ENCODE measurements around the gene PSMB3. TPM values are rescaled to one million over a fixed set of nuclear protein-coding genes. Genes with fewer than 3 reads are reported as not detected.

The PSMB3 gene
- total RNA-seq, 1 donor from 2014 or later, result 84.8 TPM

DNA sequence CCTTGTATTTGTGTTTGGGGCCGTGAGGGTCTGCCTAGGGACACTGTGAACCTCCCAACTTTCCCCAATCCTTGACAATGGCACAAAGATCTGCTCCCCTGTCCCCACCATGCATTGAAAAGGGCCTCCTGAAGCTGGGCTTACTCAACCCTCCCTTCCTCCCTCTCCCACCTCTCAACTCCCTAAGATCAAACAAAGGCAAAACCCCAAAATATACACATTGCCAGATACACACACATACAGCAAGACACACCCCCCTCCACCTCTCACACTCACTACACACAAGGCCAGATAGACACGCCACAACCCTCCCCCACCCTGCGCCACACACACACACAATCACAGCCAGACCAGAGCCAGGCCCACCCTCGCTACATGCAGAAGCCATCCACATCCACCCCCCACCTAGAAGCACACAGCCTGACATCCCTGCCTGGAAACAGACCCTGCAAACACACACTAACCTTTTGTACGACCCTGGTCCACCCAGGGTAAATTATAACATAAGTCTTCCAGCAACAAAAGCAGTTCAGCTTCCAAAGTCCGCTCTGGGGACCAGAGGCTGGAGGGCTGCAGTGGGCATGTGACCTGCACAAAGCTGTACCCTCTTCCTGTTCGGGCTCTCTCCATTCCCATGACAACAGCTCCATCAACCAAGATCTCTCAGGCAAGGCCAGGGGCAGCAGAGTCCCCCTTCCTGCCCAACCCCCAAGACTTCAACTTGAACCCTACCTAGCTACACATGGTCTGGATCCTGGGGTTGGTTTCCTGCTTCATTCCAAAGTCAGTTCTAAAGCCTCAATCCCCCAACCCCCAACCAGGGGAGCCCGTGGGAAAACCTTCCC is 6.3 kb upstream of the PSMB3 start:
- ATAC-seq (no peak), DNase-seq (ENCODE audit: low spot score) (no peak)
- intact Hi-C loops (cut with DNase I), result no loop called here

DNA sequence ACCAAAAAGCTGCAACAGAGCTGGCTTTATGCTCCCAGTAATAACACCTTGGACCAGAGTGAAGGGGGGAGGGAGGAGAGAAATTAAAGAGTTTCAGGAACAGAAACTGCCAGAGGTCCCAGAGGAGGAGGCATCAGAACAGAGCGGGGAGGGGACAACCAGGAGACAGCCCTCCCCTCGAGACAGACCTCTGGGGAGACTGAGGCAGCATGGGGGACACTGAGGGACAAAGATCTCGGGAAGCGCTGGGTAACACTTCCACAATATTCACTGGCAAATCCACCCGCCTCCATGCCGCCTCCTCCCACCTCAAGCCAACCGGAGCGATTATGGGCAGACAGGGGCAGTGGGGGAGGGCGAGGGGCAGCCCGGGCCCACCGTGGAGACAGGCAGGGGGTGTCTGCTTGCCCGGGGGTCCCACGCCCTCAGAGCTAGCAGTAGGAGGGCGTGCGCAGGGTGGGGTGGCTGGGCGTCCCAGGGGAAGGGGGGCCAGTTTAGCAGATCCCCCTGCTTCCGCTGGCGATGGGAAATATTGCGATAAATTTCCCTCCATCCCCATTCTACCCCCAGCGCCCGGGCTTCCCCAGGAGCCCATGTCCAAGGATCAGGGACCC is 5.6 kb upstream of the PSMB3 start:
- intact Hi-C loops (cut with DNase I), result no loop called here
- ATAC-seq (no peak), DNase-seq (ENCODE audit: low spot score) (no peak)

DNA sequence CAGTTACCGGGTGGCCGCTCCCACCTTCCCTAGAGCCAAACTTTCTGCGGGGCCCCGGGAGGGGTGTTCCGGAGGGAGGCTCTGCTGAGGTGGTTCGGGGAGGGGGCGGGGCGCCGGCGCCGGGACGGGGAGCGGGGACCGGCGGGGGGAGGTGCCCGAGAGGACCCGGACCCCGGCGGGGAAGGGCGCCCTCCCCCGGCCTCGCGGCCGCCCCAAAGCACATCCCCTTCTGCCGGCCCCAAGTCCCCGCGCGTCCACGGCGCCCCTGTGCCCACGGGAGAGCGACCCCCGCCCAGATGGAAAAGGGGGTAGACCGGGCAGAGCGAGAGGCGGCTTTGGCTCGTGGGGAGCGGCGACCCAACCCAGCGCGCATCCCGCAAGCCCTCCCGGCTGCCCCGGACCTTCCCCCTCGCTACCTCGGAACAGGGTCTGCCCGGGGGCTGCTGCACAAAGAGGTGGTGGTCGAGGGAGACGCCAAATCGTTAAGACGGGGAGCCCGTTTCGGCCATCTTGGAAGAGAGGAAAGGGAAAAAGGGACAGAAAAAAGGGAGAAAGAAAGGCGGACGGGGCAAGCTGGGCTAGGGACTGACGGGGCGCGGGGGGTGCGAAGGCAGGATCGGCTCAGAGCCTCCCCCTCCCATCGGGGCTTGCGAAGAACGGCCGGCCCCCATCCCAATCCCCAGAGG is 4.9 kb upstream of the PSMB3 start:
- DNase-seq (ENCODE audit: low spot score) (peak; percentile 80), ATAC-seq (no peak)
- intact Hi-C loops (cut with DNase I), result no loop called here

DNA sequence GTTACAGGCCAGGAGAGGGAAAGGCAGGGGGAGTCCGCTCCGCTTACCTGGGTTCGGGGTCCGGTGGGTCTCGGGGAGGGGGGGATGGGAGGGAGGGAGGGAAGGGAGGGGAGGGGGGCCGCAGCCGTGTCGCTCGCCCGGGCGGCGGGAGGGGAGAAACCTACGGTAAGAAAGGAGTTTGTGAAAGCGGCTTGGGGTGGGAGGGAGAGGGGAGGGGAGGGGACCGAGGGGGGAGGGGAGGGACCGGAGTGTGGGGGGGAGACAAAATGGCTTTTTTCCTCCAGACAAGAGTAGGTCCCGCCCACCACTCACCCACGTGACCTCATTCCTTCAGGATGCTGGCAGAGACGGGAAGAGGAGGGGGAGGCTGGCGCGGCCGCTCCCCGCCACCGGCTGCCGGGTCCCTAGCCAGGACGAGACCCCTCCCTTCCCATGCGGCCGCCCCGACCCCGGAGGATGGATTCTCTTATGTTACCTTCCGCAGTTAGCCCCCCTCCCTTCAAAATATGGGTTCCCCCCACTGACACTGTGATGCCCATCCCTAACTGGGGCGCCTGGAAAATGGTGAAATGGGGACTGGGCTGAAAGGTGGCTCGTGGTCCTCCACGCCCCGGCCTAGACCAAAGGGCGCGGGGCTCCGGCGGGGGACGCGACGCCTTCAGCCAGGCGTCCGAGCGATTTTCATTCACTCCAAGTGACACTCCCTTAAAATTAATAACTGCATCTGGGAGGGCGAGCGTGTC is 4.2 kb upstream of the PSMB3 start, which contains the start of gene PCGF2:
PCGF2 (minus strand) TSS at position 188 of the 743 bp plus-strand sequence. CDS start 7,934 bp downstream, outside the sequence.
- DNase-seq (ENCODE audit: low spot score) (peak; percentile 97), ATAC-seq (peak; percentile 58)
- intact Hi-C loops (cut with DNase I), result no loop called here

DNA sequence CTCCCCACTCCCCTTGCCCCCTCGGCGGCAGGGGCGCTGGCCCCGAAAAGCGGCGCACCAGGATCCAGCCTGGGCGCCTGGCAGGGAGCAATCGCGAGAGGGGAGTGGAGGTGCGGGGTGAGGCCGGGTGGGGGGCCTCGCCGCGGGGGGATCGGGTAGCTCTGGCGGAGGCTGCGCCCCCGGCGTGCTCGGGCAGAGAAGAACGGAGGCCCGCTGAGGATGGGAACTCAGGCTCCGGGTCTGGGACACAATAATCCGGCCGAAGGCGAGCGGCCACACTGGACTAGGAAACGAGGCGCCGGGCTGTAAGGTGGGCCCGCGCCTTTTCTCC is 3.7 kb upstream of the PSMB3 start:
- no peak for ATAC-seq
- no peak for DNase-seq (ENCODE audit: low spot score)
- intact Hi-C loops (cut with DNase I), result no loop called here

DNA sequence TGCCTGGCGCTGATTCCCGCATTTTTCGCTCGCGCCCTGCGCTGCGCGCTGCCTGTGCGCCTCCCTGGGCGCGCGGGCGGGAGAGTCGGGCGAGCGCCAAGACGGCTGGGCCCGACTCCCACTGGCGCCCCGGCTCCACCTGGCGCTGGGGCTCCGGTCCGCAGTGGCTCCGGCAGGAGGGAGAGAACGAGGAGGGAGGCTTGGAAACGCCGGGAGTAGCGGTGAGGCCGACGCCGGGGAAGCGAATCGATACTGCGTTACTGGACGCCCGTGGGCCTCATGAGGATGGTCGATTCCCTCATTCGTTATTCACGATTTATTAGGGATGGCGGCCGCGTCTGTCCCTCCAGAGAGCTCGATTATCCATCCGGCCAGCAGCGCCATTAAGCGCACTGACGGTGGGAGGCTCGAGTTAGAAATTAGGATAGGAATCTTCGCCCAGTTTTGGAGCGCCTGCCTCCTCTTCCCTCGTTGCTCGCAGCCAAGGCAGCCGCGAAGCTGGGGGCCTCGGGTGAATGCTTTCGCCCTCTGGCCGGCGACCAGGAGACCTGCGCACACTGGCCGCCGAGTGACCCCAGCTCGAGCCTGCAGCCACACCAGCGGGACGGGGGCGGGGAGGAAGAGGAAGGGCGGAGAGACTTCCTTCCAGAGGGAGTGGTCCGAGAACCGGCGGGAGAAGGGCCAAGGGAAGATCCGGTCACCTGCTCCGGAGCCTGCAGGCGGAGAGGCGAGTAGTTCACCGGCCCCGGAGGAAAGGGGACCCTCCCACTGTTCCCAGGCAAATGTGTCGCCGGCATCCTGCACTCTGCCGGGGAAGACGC is 3.1 kb upstream of the PSMB3 start:
- peak; percentile 61 for ATAC-seq

DNA sequence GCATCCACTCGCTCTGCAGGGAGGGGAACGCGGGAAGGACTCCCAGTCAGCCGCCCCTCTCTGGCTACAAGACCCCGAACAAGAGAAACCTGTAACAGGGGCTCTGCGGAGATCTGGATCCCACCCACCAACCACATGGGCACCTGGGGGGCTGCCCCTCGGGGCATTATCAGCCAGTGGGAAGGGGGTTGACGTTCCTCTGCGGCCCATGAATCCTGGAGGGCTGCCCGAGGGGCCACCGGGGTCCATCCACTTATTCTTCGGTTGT is 2.6 kb upstream of the PSMB3 start:
- intact Hi-C loops (cut with DNase I), result no loop called here
- DNase-seq (ENCODE audit: low spot score), result no peak
- no peak for ATAC-seq

More for the DNA sequence above, 3.1 kb upstream of the PSMB3 start:
- peak; percentile 92 for DNase-seq (ENCODE audit: low spot score)
- intact Hi-C loops (cut with DNase I), result no loop called here

DNA sequence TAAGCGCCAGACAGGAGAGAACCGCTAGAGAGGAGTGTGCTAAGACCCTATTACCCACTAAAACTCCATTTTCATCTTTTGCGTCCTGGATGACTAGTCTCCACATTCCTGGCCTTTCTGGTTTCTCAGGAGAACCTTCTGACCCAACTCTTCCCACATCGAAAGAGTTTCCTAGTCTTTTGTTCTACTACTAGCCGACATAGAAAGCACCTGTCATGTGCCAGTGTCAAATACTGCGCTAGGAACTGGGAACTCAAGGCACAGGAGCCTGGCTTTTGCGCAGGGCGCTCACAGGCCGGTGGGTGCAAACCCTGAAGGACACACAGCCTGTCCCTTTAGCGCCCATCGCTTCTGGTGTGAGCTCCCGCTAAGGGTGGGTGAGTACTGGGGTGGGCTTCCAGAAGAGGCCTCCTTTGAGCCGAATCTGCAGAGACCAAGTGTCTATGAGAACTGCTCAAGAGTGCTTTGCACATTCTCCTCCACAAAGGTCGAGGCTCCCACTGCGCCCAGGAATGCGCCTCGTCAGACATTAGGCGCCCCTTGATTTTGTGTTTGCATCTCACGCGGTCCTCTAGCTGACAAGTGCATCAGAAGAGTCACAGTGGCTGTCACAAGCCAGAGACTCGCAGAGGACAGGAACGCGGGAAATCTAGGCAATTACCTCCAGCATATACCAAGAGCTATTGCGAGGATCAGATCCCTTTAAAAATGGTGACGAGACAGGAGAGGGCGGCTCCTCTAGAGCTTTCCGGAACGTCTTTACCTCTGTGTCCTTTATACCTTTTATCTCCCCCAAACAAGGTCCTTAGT is 2.0 kb upstream of the PSMB3 start:
- intact Hi-C loops (cut with DNase I), result no loop called here
- ATAC-seq, result no peak
- no peak for DNase-seq (ENCODE audit: low spot score)

DNA sequence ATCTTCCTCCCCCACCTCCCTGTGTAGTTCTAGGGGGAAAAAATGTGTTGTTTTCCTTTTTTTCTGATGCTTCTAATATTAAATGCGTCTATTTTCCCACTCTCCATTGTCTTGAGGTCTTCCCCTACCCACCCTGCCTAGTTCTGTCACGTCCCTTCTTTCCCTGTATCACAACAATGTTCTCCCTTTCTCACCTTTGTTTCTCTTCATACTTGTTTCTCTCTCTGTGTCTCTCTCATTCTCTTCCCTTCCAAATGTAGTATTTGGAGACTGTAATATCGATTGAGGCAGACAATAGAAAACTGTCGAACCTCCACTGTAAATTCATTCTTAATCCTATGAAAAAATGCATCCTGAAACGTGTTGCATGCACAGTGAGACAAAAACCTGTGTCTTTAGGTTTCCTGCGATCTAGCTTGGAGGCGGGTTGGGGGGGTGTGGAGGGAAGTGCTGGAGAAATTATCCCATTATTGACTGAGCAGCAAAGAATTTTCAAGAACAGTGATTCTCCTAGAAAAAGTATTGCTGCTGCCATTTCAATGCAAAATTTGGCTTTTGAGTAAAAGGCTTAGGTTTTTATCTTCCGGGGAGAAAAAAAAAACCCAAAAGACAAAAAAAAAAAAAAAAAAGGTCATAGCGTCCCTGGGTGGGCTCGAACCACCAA is 1.3 kb upstream of the PSMB3 start:
- ATAC-seq (no peak), DNase-seq (ENCODE audit: low spot score) (no peak)
- intact Hi-C loops (cut with DNase I), result no loop called here

DNA sequence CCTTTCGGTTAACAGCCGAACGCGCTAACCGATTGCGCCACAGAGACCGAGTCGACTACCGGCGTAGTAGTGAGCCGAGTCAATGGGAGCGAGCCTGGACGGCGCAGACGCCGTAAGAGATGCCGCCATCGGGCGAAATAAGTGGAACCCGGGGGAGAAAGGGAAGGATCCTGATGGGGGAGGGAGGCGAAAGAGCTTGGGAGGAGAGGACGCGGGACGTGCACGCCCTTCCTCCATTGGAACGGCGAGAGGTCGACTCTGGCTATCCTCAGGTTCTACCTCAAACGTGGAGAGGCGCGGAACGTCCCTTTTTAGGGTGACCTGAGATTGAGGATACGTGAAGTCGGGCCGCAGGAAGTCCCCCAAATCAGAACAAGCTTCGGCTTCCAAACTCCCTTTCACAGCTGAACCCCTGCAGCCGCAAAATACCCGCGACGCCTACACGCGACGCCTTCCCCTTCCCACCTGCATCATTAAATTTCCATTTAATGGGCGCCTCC is 683 bp upstream of the PSMB3 start:
- intact Hi-C loops (cut with DNase I), result no loop called here
- ATAC-seq (peak; percentile 71), DNase-seq (ENCODE audit: low spot score) (peak; percentile 93)

DNA sequence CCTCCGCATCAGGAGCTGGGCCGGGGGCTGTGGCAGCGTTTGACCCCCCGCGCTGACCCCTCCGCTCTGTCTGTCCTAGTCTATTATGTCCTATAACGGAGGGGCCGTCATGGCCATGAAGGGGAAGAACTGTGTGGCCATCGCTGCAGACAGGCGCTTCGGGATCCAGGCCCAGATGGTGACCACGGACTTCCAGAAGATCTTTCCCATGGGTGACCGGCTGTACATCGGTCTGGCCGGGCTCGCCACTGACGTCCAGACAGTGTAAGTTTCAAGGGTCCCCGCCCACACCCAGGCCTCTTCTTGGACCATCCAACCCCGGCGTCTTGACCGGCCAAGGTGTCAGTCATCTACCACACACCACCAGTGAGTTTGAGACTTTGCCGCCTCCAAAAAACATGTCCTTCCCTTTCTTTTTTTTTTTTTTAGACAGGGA is 548 bp downstream of the PSMB3 start:
- ATAC-seq (no peak), DNase-seq (ENCODE audit: low spot score) (no peak)
- intact Hi-C loops (cut with DNase I), result no loop called here

DNA sequence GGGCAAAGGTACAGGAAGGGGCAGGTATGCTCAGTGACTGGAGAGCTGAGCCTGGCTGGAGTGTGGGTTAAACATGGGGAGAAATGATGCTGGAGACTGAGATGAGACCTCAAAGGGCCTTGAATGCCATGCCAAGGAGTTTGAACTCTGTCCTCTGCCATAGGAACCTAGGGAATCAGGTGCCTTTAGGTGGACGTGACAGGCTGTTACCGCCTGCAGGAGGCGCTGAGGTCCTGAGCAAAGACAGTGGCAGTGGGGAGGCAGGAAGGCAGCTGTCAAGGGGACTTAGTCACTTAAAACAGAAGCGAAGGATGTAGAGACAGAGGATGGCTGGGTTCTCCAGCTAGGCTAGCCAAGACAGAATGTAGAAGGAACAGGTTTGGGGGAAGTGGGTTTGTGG is 9.1 kb downstream of the PSMB3 start:
- no peak for ATAC-seq
- no peak for DNase-seq (ENCODE audit: low spot score)
- intact Hi-C loops (cut with DNase I), result no loop called here

DNA sequence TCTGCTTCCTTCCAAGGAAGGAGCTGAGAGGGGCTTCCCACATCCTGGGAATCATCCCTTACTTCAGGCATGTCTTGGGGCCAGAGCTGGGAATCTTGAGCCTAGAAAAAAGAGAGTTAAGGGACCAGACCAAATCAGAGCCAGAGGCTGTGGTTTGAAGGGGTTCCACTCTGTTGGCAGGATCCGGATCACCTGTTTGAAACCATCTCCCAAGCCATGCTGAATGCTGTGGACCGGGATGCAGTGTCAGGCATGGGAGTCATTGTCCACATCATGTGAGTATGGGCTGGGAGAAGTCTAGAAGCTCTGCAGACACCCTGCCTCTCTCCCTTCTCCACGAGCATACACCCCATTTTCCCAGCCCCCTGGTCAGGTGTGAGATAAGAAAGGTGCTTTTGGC is 9.7 kb downstream of the PSMB3 start:
- ATAC-seq (no peak), DNase-seq (ENCODE audit: low spot score) (no peak)
- intact Hi-C loops (cut with DNase I), result no loop called here

DNA sequence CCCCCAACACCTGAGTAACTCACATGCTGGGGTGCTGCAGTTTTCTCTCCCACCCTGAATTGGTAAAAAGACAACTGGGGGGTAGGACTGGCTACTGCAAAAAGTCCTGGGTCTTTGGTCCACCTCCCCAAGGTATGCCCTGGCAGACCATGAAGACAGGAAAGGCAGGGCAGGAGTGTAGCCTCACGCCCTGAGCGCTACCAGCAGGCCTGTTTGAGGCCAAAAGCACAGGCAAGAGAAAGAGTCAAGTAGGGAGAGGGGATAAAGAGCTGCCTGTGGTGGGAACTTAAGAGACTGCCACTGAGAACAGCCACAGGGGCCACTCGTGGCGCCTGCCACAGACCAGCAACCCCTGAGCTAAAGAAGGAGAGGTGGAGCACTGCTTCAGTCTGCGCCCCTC is 13.8 kb downstream of the PSMB3 start:
- DNase-seq (ENCODE audit: low spot score) (no peak), ATAC-seq (no peak)
- intact Hi-C loops (cut with DNase I), result no loop called here

DNA sequence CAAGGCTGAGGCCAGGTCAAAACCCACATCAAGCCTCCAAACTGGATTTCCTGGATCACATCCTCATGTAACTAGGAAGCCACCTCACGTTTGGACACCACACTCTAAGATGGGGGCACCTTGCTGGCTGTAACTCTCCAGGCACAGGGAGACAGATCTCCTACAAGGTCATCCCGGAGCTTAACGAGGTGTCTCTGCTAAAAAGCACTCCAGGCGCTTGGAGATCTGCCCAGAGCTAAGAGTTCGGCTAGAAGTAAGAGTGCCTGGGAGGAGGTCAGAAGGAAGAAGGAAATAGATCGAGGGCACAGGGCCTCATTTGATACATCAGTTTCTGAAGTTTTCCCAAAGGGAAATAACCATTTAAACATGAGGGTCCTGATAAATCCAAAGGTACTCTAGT is 15.9 kb downstream of the PSMB3 start:
- intact Hi-C loops (cut with DNase I), result no loop called here
- no peak for ATAC-seq
- no peak for DNase-seq (ENCODE audit: low spot score)

DNA sequence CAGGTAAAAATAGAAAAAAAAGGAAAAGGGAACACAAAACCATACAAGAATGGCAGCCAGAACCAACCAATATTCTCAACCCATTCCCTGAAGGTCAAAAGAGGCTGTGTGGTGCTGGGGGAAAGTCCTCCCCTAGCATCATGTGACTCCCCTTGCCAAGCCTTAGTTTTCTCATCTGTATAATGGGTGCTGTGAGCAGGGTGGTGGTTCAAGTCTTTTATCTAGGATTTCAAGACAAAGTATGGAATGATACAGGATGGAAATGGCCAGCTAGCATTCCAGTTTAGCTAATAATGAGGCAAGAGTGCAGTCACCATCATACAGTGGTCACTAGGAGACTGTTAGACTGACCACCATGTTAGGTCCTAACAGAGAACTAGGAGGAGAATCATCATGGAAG is 20.7 kb downstream of the PSMB3 start:
- intact Hi-C loops (cut with DNase I), result no loop called here
- ATAC-seq, result no peak
- DNase-seq (ENCODE audit: low spot score), result no peak

DNA sequence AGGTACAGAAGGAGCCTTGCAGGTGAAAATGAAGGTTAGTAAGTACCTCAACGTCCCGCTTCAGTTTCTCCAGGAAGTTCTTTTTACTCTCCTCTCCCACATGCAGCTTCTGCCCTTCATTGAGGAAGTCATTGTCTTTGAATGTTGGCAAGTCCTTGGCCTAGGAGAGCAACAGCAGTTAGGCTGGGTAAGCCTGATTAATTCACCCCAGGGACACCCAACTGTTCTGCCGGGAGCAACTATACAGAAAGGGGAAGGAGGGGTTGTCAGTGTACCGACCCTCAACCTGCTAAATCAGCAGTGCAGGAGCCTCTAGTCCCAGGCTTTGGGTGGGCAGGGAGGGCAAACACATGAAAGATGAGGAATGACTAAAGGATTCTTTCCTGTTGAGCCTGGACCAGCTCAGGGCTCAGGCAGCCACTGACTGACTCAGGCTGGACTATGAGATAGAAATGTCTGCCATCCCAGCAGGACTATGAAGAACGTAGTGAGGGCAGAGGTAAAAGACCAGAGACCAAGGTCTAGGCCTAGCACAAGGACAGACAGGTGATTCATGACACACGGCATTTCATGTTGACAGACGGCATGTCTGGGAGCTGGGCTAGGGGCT is 25.2 kb downstream of the PSMB3 start:
- intact Hi-C loops (cut with DNase I), result no loop called here
- ATAC-seq, result no peak
- DNase-seq (ENCODE audit: low spot score), result no peak
